ENCODE data around the gene DAB2IP.
"Not testable (repeated sequence)": the region's sequence is repeated elsewhere in the genome, so short reads cannot be mapped to it uniquely, and the experiment has no call there.

DAB2IP gene

DNA sequence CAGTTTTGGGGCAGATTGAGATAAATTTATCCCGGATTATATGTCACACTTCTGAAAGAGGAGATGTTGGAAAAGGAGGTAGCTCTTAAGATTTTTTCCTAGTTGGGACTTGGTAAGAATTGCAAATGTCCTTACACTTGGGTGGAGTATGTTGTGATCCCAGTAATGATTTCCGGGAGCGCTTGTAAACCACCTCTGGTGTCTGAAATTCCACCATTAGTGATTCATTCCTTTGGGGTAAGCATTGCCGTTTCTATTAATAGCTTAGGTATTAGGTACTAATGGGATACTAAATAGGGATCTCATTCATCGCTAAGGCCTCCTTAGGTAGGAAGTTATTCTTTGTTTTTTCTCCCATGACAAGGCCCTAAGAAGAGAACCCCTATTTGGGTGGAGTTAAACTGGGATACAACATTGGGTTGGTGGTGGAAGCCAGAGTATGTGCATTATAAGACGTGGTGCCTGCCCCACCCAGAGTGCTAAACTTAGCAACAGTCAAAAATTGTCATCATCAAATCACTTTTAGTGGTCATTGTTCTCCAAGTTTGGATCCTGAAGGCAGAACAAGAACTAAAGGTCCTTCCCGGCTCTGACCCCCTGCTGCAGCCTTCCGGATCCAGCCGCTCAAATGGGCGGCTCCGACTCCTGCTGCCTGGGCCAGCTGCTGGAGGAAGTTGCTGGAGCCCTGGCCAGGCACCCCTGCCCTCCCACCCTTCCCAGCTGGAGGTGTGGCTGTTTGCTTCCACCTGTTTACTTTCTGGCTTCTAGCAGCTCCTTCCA is 31.7 kb upstream of the DAB2IP start:
- Mint-ChIP-seq H3K27ac (no peak overlapping the region), H3K36me3 (no peaks in the 10 kb centered on the region), H3K27me3 (peaks cover 19 to 30% of the 10 kb centered on the region in 2 donors), H3K4me3 (no peak overlapping the region), H3K4me1 (peaks cover 5 to 6% of the 10 kb centered on the region in 2 donors), H3K9me3 (no peaks in the 10 kb centered on the region)
- DNase-seq (no peak), ATAC-seq (replicated peaks) (no peak)

DNA sequence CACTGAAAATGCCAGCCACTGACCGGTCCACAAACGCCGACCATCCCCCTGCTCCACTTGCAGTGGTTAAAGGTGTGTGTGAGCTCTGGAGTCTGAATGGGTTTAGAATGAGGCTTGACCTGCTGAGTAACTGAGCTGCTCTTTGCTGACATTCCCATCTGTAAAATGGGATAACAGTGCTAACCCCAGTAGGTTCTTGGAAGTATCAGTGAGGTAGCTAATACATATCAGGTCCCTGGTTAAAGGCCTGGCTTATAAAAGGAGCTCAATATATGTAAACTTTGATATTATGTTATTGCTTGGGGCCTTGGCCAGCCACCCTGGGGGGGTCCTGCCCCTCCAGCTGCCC is 31.1 kb upstream of the DAB2IP start:
- peaks cover 22 to 29% of the 10 kb centered on the region in 2 donors for H3K27me3 Mint-ChIP-seq
- no peaks in the 10 kb centered on the region for H3K36me3 Mint-ChIP-seq
- no peak overlapping the region for H3K27ac Mint-ChIP-seq
- DNase-seq (no peak), ATAC-seq (replicated peaks) (no peak)
- H3K4me1 Mint-ChIP-seq, result peaks cover 5 to 6% of the 10 kb centered on the region in 2 donors
- no peaks in the 10 kb centered on the region for H3K9me3 Mint-ChIP-seq
- H3K4me3 Mint-ChIP-seq, result no peak overlapping the region

DNA sequence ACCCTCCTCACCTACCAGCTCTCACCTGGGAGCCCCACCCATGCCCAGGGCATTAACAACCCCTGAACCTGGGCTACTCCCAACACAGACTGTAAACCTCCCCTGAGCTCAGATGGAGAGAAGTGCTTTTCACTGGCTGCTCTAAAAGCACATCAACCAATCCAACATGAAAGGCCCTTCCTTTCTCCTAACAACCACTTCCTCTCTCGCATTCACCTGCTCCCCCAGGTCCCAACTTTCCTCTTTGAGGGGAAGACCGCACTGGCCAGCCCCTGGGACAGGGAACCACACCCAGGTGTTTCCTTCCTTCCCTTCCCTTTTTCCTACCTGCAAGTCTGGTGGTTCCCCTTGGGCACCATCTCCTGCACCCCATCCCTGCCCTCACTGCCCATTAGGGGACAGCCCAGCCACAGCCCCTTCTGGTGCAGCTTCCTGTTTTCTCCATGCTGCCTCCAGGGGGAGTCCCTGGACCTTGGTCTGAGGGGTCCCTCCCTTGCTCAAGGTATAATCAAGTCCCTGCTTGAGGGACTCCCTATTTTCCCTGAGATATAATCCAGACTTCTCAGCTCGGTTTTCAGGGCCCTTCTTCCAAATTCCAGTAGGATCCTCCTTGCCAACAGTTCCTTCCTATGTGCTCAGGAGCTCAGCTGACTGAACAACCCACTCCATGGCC is 30.5 kb upstream of the DAB2IP start:
- Mint-ChIP-seq H3K4me3 (no peak overlapping the region), H3K36me3 (no peaks in the 10 kb centered on the region), H3K9me3 (no peaks in the 10 kb centered on the region), H3K27ac (no peak overlapping the region), H3K27me3 (peaks cover 22 to 29% of the 10 kb centered on the region in 2 donors), H3K4me1 (peaks cover 5 to 6% of the 10 kb centered on the region in 2 donors)
- DNase-seq, result no peak
- no peak for ATAC-seq (replicated peaks)

DNA sequence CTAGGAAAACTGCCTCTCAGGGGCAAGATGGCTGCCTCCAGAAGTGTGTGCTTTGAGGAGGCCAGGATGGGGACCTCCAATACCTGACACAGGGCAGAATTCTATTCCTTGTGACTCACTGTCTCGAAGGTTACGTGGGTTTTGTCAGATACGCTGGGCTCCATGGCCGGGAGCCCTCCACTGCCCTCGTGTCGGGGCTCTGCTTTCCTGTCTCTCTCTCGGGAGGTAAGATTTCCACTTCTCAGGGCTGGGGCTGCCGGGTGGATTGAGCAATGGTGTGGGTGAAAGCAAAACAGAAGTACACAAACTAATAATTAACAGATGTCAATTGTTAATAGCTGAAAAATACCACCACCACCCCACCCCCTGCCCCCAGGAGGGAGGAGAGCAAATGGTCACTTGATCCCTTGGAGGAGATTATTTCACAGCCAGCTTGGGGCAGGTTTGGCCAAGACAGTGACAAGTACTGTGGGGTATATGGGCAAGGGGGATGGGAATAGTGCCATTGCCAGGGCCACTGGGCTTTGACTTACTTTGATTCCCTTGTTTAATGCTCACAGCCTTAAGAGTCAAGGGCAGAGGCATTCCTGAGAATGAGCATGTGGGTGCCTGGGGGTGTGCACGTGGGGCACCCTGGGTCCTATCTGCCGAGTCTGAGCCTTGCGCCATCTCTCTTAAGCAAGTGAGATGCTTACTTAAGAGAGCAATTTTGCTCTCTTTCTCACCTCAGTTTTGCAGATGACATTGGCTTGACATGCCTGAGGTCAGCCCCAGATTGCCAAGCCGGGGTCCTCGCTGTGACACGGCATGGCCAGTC is 28.8 kb upstream of the DAB2IP start:
- Mint-ChIP-seq H3K9me3 (no peaks in the 10 kb centered on the region), H3K27me3 (peaks cover 12 to 15% of the 10 kb centered on the region in 2 donors), H3K36me3 (no peaks in the 10 kb centered on the region), H3K4me3 (no peak overlapping the region), H3K27ac (no peak overlapping the region), H3K4me1 (peaks cover 5 to 6% of the 10 kb centered on the region in 2 donors)
- ATAC-seq (replicated peaks), result no peak
- no peak for DNase-seq

GRCh38 chr9:121623430-121623829 is 28.0 kb upstream of the DAB2IP start:
- ATAC-seq (replicated peaks); H3K36me3 Mint-ChIP-seq; H3K4me1 Mint-ChIP-seq; H3K4me3 Mint-ChIP-seq; H3K27ac Mint-ChIP-seq; H3K9me3 Mint-ChIP-seq; DNase-seq: not testable (repeated sequence)
- H3K27me3 Mint-ChIP-seq, result peaks cover 15 to 21% of the 10 kb centered on the region in 2 donors

DNA sequence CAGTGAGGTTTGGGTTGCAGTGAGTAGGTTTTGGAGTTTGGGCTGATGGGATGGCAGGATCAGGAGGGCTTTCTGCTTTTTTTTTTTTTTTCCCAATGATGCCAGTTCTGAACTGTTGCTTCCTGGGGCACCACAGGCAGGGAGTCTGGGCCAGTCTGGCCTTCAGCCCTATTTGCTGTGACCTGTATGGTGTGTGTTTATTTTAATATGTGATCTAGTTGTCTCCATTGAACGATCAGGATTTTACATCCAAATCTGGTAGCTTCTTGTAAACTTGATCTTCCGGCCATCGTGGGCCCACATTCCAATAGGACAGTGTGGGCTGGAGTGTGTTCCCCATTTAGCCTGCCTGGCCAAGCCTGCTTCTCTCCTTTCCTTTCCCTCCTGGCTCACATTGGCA is 25.8 kb upstream of the DAB2IP start:
- no peak for DNase-seq
- peaks cover 5 to 6% of the 10 kb centered on the region in 2 donors for H3K4me1 Mint-ChIP-seq
- H3K9me3 Mint-ChIP-seq, result no peaks in the 10 kb centered on the region
- H3K27ac Mint-ChIP-seq, result no peak overlapping the region
- H3K27me3 Mint-ChIP-seq, result peaks cover 21 to 25% of the 10 kb centered on the region in 2 donors
- ATAC-seq (replicated peaks), result no peak
- H3K36me3 Mint-ChIP-seq, result no peaks in the 10 kb centered on the region
- no peak overlapping the region for H3K4me3 Mint-ChIP-seq

GRCh38 chr9:121626012-121626411 is 25.4 kb upstream of the DAB2IP start:
- H3K27ac Mint-ChIP-seq, result no peak overlapping the region
- DNase-seq, result no peak
- no peak overlapping the region for H3K4me3 Mint-ChIP-seq
- no peak for ATAC-seq (replicated peaks)
- no peaks in the 10 kb centered on the region for H3K9me3 Mint-ChIP-seq
- peaks cover under 1 to 4% of the 10 kb centered on the region in 2 donors for H3K4me1 Mint-ChIP-seq
- no peaks in the 10 kb centered on the region for H3K36me3 Mint-ChIP-seq
- peaks cover 20 to 22% of the 10 kb centered on the region in 2 donors for H3K27me3 Mint-ChIP-seq

GRCh38 chr9:121627427-121627826 is 24.0 kb upstream of the DAB2IP start:
- H3K4me3 Mint-ChIP-seq, result no peak overlapping the region
- H3K36me3 Mint-ChIP-seq, result no peaks in the 10 kb centered on the region
- no peak overlapping the region for H3K27ac Mint-ChIP-seq
- DNase-seq (no peak), ATAC-seq (replicated peaks) (no peak)
- H3K27me3 Mint-ChIP-seq, result peaks cover 19 to 21% of the 10 kb centered on the region in 2 donors
- H3K9me3 Mint-ChIP-seq, result no peaks in the 10 kb centered on the region
- H3K4me1 Mint-ChIP-seq, result no peaks in the 10 kb centered on the region

DNA sequence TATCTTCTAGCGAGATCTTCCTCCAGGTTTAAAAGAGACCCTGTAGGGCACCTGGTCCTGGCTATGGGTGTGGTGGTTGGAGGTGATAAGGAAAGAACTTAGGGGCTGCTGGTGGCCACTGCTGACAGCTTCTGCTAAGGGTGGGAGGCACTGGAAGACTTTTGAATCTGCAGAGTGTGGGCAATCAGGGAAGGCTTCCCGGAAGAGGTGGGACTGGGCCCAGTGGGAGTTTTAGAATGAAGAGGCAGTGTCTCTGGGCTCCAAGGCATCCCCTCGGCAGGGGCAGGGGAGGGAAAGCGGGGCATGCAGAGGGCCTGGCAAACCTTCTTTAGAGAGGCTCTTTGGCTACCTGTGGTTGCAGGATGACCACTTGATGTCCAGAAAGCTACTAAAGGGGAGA is 23.0 kb upstream of the DAB2IP start:
- H3K27ac Mint-ChIP-seq, result no peak overlapping the region
- no peaks in the 10 kb centered on the region for H3K9me3 Mint-ChIP-seq
- ATAC-seq (replicated peaks) (no peak), DNase-seq (no peak)
- H3K4me3 Mint-ChIP-seq, result no peak overlapping the region
- H3K27me3 Mint-ChIP-seq, result peaks cover 19 to 23% of the 10 kb centered on the region in 2 donors
- H3K36me3 Mint-ChIP-seq, result no peaks in the 10 kb centered on the region
- H3K4me1 Mint-ChIP-seq, result no peaks in the 10 kb centered on the region

DNA sequence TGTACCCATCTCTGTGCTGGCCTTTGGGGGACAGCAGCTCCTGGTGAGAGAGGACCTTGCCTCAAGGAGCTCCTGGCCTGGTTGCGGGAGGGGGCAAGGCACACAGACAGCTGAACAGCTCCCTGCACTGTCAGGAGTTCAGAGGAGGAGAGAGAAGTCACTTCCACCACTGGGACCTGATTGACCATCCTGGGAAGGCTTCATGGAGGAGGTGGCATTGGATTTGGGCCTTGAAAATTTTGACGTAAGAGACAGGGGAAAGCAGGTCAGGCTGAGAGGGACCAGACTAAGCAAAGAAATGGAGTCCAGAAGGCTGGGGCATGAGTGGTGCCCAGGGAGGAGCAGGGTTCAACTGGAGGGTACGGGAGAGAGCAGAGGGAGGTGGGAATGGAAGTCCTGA is 20.3 kb upstream of the DAB2IP start:
- H3K36me3 Mint-ChIP-seq, result no peaks in the 10 kb centered on the region
- ATAC-seq (replicated peaks) (no peak), DNase-seq (no peak)
- no peaks in the 10 kb centered on the region for H3K9me3 Mint-ChIP-seq
- no peak overlapping the region for H3K4me3 Mint-ChIP-seq
- H3K27me3 Mint-ChIP-seq, result peaks cover 34 to 37% of the 10 kb centered on the region in 2 donors
- H3K27ac Mint-ChIP-seq, result no peak overlapping the region
- peaks cover 13 to 15% of the 10 kb centered on the region in 2 donors for H3K4me1 Mint-ChIP-seq

DNA sequence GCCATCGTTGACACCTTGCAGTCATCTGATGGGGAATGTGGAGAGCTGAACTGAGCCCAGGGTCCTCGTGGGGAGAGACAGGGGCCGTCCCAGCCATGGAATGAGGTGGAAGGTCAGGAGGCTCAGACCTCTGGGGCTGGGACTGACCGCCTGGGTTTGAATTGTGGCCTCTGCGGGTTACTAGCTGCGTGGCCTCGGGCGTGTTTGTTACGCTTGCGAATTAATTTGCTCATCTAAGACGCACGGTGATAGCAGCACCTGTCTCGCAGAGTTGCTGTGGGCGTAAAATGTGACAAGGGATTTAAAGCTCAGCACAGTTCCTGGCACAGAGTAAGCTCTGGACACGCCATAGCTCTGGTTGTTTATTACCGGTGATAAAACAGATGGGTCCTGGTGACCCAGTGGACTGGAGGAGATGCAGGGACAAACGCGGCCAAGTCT is 19.4 kb upstream of the DAB2IP start:
- Mint-ChIP-seq H3K4me3 (no peak overlapping the region), H3K9me3 (no peaks in the 10 kb centered on the region), H3K27ac (no peak overlapping the region), H3K27me3 (peaks cover 33 to 41% of the 10 kb centered on the region in 2 donors), H3K36me3 (no peaks in the 10 kb centered on the region), H3K4me1 (peaks cover 13 to 15% of the 10 kb centered on the region in 2 donors)
- no peak for DNase-seq
- no peak for ATAC-seq (replicated peaks)

GRCh38 chr9:121633119-121633714 is 18.2 kb upstream of the DAB2IP start:
- peaks cover 36 to 50% of the 10 kb centered on the region in 2 donors for H3K27me3 Mint-ChIP-seq
- no peak overlapping the region for H3K4me3 Mint-ChIP-seq
- DNase-seq, result no peak
- no peak overlapping the region for H3K27ac Mint-ChIP-seq
- no peak for ATAC-seq (replicated peaks)
- peaks cover 0 to under 1% of the 10 kb centered on the region in 2 donors for H3K36me3 Mint-ChIP-seq
- peaks cover 13 to 15% of the 10 kb centered on the region in 2 donors for H3K4me1 Mint-ChIP-seq
- H3K9me3 Mint-ChIP-seq, result no peaks in the 10 kb centered on the region

DNA sequence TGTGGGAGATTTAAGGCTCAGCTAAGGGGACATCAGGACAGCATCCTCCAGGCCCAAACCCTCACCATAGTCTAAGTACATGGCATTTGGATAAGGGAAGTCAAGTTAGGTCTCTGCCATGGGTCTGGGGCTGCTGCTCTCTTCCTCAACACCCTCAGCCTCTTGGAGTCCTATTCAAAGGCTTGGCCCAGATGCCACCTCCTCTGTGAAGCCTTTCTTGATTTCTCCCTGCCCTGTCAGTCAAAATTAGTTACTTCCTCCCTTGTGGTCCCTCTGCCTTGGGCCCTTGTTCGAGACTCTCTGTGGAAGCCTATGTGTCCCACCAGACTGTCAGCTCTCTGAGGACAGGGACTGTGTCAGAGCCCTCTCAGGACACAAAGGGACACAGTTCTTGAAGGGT is 17.7 kb upstream of the DAB2IP start:
- peaks cover 0 to 2% of the 10 kb centered on the region in 2 donors for H3K36me3 Mint-ChIP-seq
- DNase-seq, result no peak
- H3K27ac Mint-ChIP-seq, result no peak overlapping the region
- peaks cover 41 to 52% of the 10 kb centered on the region in 2 donors for H3K27me3 Mint-ChIP-seq
- H3K9me3 Mint-ChIP-seq, result peaks cover 0 to 1% of the 10 kb centered on the region in 2 donors
- H3K4me3 Mint-ChIP-seq, result no peak overlapping the region
- no peak for ATAC-seq (replicated peaks)
- H3K4me1 Mint-ChIP-seq, result peaks cover 13 to 15% of the 10 kb centered on the region in 2 donors
